ENCODE measurements around the gene PVALEF.

The PVALEF gene

GRCh38 chr17:81183316-81183715 lies 18.0 kb downstream of the PVALEF start:
- TF ChIP-seq CTCF (conservative IDR thresholded peaks at IDR 0.05): no peak
- H3K27ac ChIP-seq: no peak overlapping the region

DNA sequence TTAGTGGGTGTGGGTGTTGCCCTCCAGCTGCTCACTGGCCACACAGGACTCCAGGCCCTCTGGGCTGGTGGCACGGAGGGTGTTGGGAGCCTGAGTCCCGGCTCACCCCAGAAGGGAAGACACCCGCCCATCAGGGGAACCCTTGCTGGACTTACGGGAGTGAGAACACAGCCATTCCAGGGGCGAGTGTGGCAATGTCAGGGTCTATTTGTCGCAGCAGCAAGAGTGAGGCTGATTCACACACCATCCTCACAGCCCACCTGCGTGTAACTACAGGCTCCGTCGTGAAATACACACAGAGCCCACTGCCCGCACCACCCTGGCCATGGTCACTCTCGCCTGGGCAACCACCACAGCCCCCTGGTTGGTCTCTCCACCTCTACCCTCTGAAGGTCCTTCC lies 18.5 kb downstream of the PVALEF start:
- no peak for TF ChIP-seq CTCF (conservative IDR thresholded peaks at IDR 0.05)
- H3K27ac ChIP-seq: no peak overlapping the region

- TF ChIP-seq CTCF (conservative IDR thresholded peaks at IDR 0.05): no peak
- H3K27ac ChIP-seq: no peak overlapping the region
Observed at GRCh38 chr17:81184555-81184954, 19.2 kb downstream of the PVALEF start.

- TF ChIP-seq CTCF (conservative IDR thresholded peaks at IDR 0.05): no peak
Observed at GRCh38 chr17:81186203-81186602, 20.9 kb downstream of the PVALEF start.

GRCh38 chr17:81187120-81187519 lies 21.8 kb downstream of the PVALEF start:
- H3K27ac ChIP-seq: no peak overlapping the region
- no peak for TF ChIP-seq CTCF (conservative IDR thresholded peaks at IDR 0.05)

More at GRCh38 chr17:81186203-81186602, 20.9 kb downstream of the PVALEF start:
- H3K27ac ChIP-seq: no peak overlapping the region

- no peak for TF ChIP-seq CTCF (conservative IDR thresholded peaks at IDR 0.05)
- H3K27ac ChIP-seq: no peak overlapping the region
Observed at GRCh38 chr17:81187586-81188490, 22.5 kb downstream of the PVALEF start.

- H3K27ac ChIP-seq: no peak overlapping the region
- no peak for TF ChIP-seq CTCF (conservative IDR thresholded peaks at IDR 0.05)
Observed at GRCh38 chr17:81188491-81188840, 23.2 kb downstream of the PVALEF start.
